Heart right ventricle (tissue), 16 donors: Measurements from ENCODE around the gene CPNE7. TPM values are rescaled to one million over a fixed set of nuclear protein-coding genes. Genes with fewer than 3 reads are reported as not detected.

Experiments used
- ATAC-seq, 8 donors: fragments of 200-7000 bp; cut with Tn5 transposase; one replicate each; pipeline ENCODE4 v1.9.1; 2020; ENCODE audit warnings: mild to moderate bottlenecking in 8 of 8, moderate library complexity in 8 of 8, moderate number of reproducible peaks in 1 of 8
- DNase-seq, 2 donors: peaks; one replicate each; pipeline ENCODE4 v3.0.0-alpha.2; 2020
- H3K27ac ChIP-seq, 10 donors: fragments of 200-600 bp; sonication (generic) in 2 of 10; one replicate each; pipeline versions ENCODE4 v1.5.0 to v1.8.0; 2020 to 2022; ENCODE audit warnings: mild to moderate bottlenecking in 3 of 10
- H3K27me3 ChIP-seq, 7 donors: fragments of 200-600 bp; one replicate each; pipeline ENCODE4 v1.8.0; 2021 to 2022; ENCODE audit warnings: mild to moderate bottlenecking in 2 of 7
- H3K36me3 ChIP-seq, 9 donors: fragments of 200-600 bp; sonication (generic) in 1 of 9; one replicate each; pipeline versions ENCODE4 v1.5.0 to v1.8.0; 2020 to 2022; ENCODE audit warnings: mild to moderate bottlenecking in 2 of 9
- H3K4me1 ChIP-seq, 9 donors: fragments of 200-600 bp; sonication (generic) in 1 of 9; one replicate each; pipeline versions ENCODE4 v1.5.0 to v1.8.0; 2020 to 2022; ENCODE audit warnings: mild to moderate bottlenecking in 4 of 9
- H3K4me3 ChIP-seq, 10 donors: fragments of 200-600 bp; sonication (generic) in 2 of 10; one replicate each; pipeline versions ENCODE4 v1.5.0 to v1.8.0; 2020 to 2022; ENCODE audit warnings: mild to moderate bottlenecking in 7 of 10, moderate library complexity in 2 of 10
- H3K9me3 ChIP-seq, 11 donors: fragments of 200-600 bp in 10 of 11; sonication (generic) in 2 of 11; one replicate each; pipeline versions ENCODE4 v1.5.0 to v1.8.0; 2013 to 2022; ENCODE audit warnings: mild to moderate bottlenecking in 2 of 11, control low read depth in 1 of 11, moderate library complexity in 1 of 11
- WGBS, 2 donors: extraction: QIAGEN DNeasy Blood & Tissue Kit; methylation state at CpG; one replicate each; pipeline ENCODE4 v1.1.7; 2013; ENCODE audit warnings: inconsistent platforms in 1 of 2; 5-methylcytosine and 5-hydroxymethylcytosine counted together
- intact Hi-C, 10 donors: fragments of 100-400 bp; cut with DNase I; formaldehyde crosslinking; loops; one replicate each; pipeline versions ENCODE4 v1.11.1 to v1.14.2; 2022
- polyA plus RNA-seq, 2 donors: library from polyadenylated mRNA; stranded (reverse); fragments of 200-250 nt; gene quantifications; one replicate each; pipeline ENCODE4 v1.2.3, GENCODE V29; 2013
- total RNA-seq, 10 donors: library from RNA; stranded (reverse); fragmentation: NEBNext Ultra II Directional in 3 of 10; extraction: Animal tissue kit (Norgen Biotek cat#: 25700) in 3 of 10; gene quantifications; one replicate each; pipeline versions ENCODE4 v1.2.1 to v1.2.4, GENCODE V29; 2021 to 2023
- TF ChIP-seq, protein P1 (sequence below), 9 donors: fragments of 200-600 bp; sonication (generic) in 2 of 9; IDR thresholded peaks; one replicate each; pipeline versions ENCODE4 v1.5.0 to v1.8.0; 2021 to 2022; ENCODE audit warnings: antibody characterized with exemption in 9 of 9, mild to moderate bottlenecking in 5 of 9, moderate library complexity in 1 of 9
- donor health status: Arrhythmogenic right ventricular cardiomyopathy.
- donor health status: ischemic (EF 13 %, LVEDD 7.1; RV severe dilation, severe dysfunction).
- donor health status: healthy with polysubstance abuse.
- donor health status: DM: no; HTN: yes; CAD: no.
- donor health status: DM: no; HTN: no; CAD: no.
- donor health status: ischemic (EF 25% LVEDD 6.9; RV normal size, moderate dysfunction).
- donor health status: ischemic (EF 25% LVEDD 5.7; RV mildly dilated, moderate dysfunction).
- donor health status: healthy.
- donor health status: DM: yes; HTN: yes; CAD: no.
- donor health status: Ischemic cardiomyopathy.
- donor health status: ischemic (EF 35%, LVEDD 5.7; RV mildly dilated, moderate dysfunction).
- donor health status: nonischemic (EF 11% LVEDD 7.7; RV severe dilation, severe dysfunction).
- donor health status: DM: yes; HTN: yes; CAD: no.
- donor health status: PGD.
- donor health status: ischemic (EF 29% LVEDD 5.4; RV normal size, mild dysfunction).
- donor health status: nonischemic (EF 23%, LVEDD 6.1; RV moderate dilation, normal function).

CPNE7 gene
- total and polyA plus RNA-seq, 12 donors, result 0.16 to 0.33 TPM; not detected in 10

DNA sequence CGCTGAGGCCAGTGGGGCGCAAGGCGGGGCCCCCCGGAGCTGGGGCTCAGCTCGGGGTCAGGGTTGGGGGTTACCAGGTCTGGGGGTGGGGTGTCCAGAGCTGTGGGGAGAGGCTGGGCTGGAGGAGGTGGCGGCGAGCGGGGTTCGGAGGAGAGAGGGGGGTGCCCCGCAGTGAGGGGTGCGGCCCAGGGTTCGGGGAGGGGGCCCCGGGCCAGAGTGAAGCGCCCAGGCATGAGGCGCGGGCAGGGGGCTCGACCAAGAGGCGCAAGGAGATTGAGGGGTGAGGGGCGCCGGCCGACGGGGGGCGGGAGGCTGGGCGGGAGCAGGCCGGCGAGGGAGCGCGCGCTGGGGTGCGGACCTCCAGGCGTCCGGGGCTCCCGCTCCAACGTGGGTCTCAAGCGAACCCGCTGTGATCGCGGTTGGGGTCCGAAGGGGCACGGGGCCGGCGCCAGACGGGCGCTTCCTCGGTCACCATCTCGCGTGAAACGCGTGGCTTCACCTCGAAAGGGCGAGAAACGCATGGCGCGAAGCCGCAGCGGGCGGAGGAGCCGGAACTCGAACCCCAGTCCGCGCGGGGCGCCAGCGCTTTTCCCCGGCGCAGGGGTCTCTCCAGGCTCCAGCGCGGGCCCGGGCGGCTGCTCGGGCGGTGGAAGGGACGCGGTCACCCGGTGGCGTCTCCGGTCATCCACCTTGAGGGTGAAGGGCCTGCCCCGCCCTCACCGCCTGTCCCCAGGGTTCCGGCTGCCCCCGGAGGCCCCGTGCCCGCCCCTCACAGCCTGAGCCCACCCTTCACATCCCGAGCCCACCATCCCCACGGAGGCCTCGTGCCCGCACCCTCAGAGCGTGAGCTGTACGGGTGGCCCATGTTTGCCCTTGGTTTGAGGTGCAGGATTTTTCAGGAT, 846 bp downstream of the CPNE7 start:
- DNase-seq (no peak), ATAC-seq (peak in 1 of 8 donors; percentile 11)
- Histone ChIP-seq H3K4me1 (peaks cover 11 to 22% (median 17%) of the 10 kb centered on the region in 9 donors), H3K4me3 (peak overlapping the region in 1 of 10 donors; percentile 14), H3K36me3 (no peaks in the 10 kb centered on the region), H3K9me3 (no peaks in the 10 kb centered on the region), H3K27ac (no peak overlapping the region), H3K27me3 (peaks cover 33 to 60% (median 52%) of the 10 kb centered on the region in 7 donors)
- TF ChIP-seq, protein P1, sequence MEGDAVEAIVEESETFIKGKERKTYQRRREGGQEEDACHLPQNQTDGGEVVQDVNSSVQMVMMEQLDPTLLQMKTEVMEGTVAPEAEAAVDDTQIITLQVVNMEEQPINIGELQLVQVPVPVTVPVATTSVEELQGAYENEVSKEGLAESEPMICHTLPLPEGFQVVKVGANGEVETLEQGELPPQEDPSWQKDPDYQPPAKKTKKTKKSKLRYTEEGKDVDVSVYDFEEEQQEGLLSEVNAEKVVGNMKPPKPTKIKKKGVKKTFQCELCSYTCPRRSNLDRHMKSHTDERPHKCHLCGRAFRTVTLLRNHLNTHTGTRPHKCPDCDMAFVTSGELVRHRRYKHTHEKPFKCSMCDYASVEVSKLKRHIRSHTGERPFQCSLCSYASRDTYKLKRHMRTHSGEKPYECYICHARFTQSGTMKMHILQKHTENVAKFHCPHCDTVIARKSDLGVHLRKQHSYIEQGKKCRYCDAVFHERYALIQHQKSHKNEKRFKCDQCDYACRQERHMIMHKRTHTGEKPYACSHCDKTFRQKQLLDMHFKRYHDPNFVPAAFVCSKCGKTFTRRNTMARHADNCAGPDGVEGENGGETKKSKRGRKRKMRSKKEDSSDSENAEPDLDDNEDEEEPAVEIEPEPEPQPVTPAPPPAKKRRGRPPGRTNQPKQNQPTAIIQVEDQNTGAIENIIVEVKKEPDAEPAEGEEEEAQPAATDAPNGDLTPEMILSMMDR (IDR thresholded peaks at IDR 0.05), result no peak
- intact Hi-C loops, result loop anchor here in 6 of 10 donors (2.0 to 10.0 kb wide), 4 partner anchors 56 to 68 kb away; no protein-coding TSS in a partner anchor
- WGBS, 2 donors, result 15 to 16% methylated on average over 70 to 89 of the region's 89 CpGs

DNA sequence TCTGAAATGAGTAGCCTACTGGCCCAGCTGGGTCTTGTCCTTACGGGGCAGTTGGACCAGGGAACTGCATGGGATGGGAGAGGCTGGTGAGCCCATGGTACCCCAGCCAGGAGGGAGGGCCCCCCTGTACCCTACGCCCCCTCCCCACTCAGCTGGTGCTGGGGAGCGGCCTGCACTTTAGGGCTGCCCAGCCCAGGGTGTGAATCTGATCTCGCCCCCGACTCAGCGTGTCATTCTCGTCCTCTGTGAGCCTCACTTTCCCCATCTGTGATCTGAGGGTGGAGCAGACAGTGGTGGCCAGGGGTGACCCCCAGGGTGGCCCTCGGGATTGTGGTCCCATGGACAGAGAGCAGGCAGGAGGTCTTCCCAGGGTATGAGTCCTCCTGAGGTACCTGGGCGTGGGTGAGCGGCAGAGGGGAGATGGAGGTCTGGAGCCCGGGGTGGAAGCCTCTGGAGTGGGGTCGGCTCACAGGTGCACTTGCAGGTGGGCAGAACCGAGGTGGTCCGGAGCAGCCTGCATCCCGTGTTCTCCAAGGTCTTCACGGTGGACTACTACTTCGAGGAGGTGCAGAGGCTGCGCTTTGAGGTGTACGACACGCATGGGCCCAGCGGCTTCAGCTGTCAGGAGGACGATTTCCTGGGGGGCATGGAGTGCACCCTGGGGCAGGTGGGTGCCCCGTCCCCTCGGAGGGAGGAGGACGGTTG, 1.6 kb downstream of the CPNE7 start:
- no peak overlapping the region for H3K4me3 ChIP-seq
- H3K27ac ChIP-seq, result no peak overlapping the region
- no peaks in the 10 kb centered on the region for H3K36me3 ChIP-seq
- H3K27me3 ChIP-seq, result peaks cover 28 to 52% (median 48%) of the 10 kb centered on the region in 7 donors
- H3K9me3 ChIP-seq, result no peaks in the 10 kb centered on the region
- intact Hi-C loops, result loop anchor here in 6 of 10 donors (2.0 to 10.0 kb wide), 4 partner anchors 56 to 68 kb away; no protein-coding TSS in a partner anchor
- DNase-seq (no peak), ATAC-seq (peak in 1 of 8 donors; percentile 19)
- 86 to 90% methylated on average over 25 of the region's 25 CpGs for WGBS, 2 donors
- peaks cover 11 to 25% (median 21%) of the 10 kb centered on the region in 9 donors for H3K4me1 ChIP-seq
- TF ChIP-seq, protein P1 (IDR thresholded peaks at IDR 0.05), result no peak

DNA sequence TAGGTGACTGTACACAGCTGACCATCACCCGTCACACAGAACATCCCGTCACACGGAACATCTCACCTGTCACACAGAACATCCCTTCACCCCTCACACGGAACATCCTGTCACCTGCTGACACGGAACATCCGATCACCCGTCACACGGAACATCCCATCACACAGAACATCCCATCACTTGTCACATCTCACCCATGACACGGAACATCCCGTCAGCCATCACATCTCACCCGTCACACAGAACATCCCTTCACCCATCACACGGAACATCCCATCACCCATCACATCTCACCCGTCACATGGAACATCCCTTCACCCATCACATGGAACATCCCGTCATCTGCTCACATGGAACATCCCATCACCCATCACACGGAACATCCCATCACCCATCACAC, 3.8 kb downstream of the CPNE7 start:
- intact Hi-C loops, result loop anchor here in 5 of 10 donors (5.0 to 10.0 kb wide), 3 partner anchors 55 to 65 kb away; no protein-coding TSS in a partner anchor
- ATAC-seq (no peak), DNase-seq (no peak)
- TF ChIP-seq, protein P1 (IDR thresholded peaks at IDR 0.05), result no peak
- Histone ChIP-seq H3K4me3 (no peak overlapping the region), H3K36me3 (no peaks in the 10 kb centered on the region), H3K27me3 (peaks cover 27 to 34% (median 30%) of the 10 kb centered on the region in 7 donors), H3K9me3 (no peaks in the 10 kb centered on the region), H3K27ac (no peak overlapping the region), H3K4me1 (peaks cover 10 to 27% (median 19%) of the 10 kb centered on the region in 9 donors)
- 90 to 93% methylated on average over 15 of the region's 15 CpGs for WGBS, 2 donors
